ENCODE measurements around the gene SSTR3. TPM values are rescaled to one million over a fixed set of nuclear protein-coding genes. Genes with fewer than 3 reads are reported as not detected.

Gene SSTR3
- total and polyA plus RNA-seq, 2 experiments from 2014 or later: not detected

GRCh38 chr22:37195921-37196320 lies 16.4 kb downstream of the SSTR3 start:
- Histone ChIP-seq H3K9me2 (ENCODE audit: insufficient read depth) (no peaks in the 10 kb centered on the region), H4K20me1 (ENCODE audit: insufficient read depth) (no peaks in the 10 kb centered on the region; the same call in 1 of the 2 replicates), H3K9me3 (ENCODE audit: low read depth) (no peaks in the 10 kb centered on the region), H3K4me1 (ENCODE audit: insufficient read depth) (peaks cover 29% of the 10 kb centered on the region), H3K4me2 (ENCODE audit: unreplicated experiment) (no peak overlapping the region), H2AFZ (no peak overlapping the region), H3K27ac (no peak overlapping the region), H3K27me3 (replicated peaks; ENCODE audit: insufficient read depth) (no peaks in the 10 kb centered on the region), H3K79me2 (ENCODE audit: insufficient read depth) (no peaks in the 10 kb centered on the region), H3K9ac (no peak overlapping the region), H3F3A (ENCODE audit: insufficient read depth) (peaks cover 9% of the 10 kb centered on the region), H3K36me3 (ENCODE audit: low read depth) (no peaks in the 10 kb centered on the region), H3K4me3 (no peak overlapping the region)
- peak; percentile 28 for DNase-seq
- TF ChIP-seq EZH2 (IDR thresholded peaks at IDR 0.05; ENCODE audit: insufficient read depth, poor library complexity, severe bottlenecking) (no peak), EZH2phosphoT487 (IDR thresholded peaks at IDR 0.05; ENCODE audit: insufficient read depth, low read depth) (no peak)
- in situ Hi-C loops (cut with MboI): no loop called here
- WGBS, 2 experiments (ENCODE audit: low coverage in 1 of 2, low lambda C conversion rate in 2 of 2, missing lambda C conversion rate in 2 of 2): 79 to 88% methylated on average over 4 of the region's 4 CpGs

DNA sequence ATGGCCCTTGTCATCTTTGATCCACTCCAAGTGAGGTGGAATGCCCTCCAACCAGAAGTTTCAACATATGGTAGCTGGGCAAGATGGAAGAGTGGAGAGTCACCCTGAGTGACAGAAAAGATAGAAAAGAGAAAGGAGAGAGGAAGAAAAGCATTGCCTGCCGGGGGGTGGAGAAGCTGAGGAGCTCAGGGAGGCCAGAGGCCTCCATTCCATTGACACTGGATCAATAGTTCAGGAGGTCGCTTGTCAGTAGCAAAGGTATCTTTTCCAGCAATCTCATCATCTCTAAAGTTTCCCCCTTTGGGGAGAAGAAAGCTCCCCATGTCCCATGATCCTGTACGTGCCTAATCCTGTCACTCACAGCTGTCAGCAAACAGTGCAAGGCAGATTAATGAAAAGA lies 17.5 kb downstream of the SSTR3 start:
- TF ChIP-seq EZH2phosphoT487 (IDR thresholded peaks at IDR 0.05; ENCODE audit: insufficient read depth, low read depth) (no peak), EZH2 (IDR thresholded peaks at IDR 0.05; ENCODE audit: insufficient read depth, poor library complexity, severe bottlenecking) (no peak)
- H3K9me2 ChIP-seq (ENCODE audit: insufficient read depth): no peaks in the 10 kb centered on the region
- WGBS, 2 experiments (ENCODE audit: low coverage in 1 of 2, low lambda C conversion rate in 2 of 2, missing lambda C conversion rate in 2 of 2): 92 to 93% methylated on average over 3 of the region's 3 CpGs

GRCh38 chr22:37193629-37194191 lies 18.6 kb downstream of the SSTR3 start:
- in situ Hi-C loops (cut with MboI): no loop called here
- Histone ChIP-seq H3K27ac (no peak overlapping the region), H3K4me3 (no peak overlapping the region), H3K9me3 (ENCODE audit: low read depth) (no peaks in the 10 kb centered on the region), H3F3A (ENCODE audit: insufficient read depth) (peaks cover 26% of the 10 kb centered on the region), H3K9ac (no peak overlapping the region), H3K79me2 (ENCODE audit: insufficient read depth) (no peaks in the 10 kb centered on the region), H3K4me2 (ENCODE audit: unreplicated experiment) (no peak overlapping the region), H3K27me3 (replicated peaks; ENCODE audit: insufficient read depth) (no peaks in the 10 kb centered on the region), H2AFZ (no peak overlapping the region), H3K9me2 (ENCODE audit: insufficient read depth) (no peaks in the 10 kb centered on the region), H3K36me3 (ENCODE audit: low read depth) (no peaks in the 10 kb centered on the region), H4K20me1 (ENCODE audit: insufficient read depth) (no peaks in the 10 kb centered on the region; the same call in 1 of the 2 replicates), H3K4me1 (ENCODE audit: insufficient read depth) (peaks cover 42% of the 10 kb centered on the region)
- DNase-seq: no peak
- 78 to 79% methylated on average over 10 of the region's 10 CpGs for WGBS, 2 experiments (ENCODE audit: low coverage in 1 of 2, low lambda C conversion rate in 2 of 2, missing lambda C conversion rate in 2 of 2)
- TF ChIP-seq EZH2 (IDR thresholded peaks at IDR 0.05; ENCODE audit: insufficient read depth, poor library complexity, severe bottlenecking): no peak
- TF ChIP-seq EZH2phosphoT487 (IDR thresholded peaks at IDR 0.05; ENCODE audit: insufficient read depth, low read depth): no peak

More for the DNA sequence above, 17.5 kb downstream of the SSTR3 start:
- H3F3A ChIP-seq (ENCODE audit: insufficient read depth): peaks cover 16% of the 10 kb centered on the region
- H4K20me1 ChIP-seq (ENCODE audit: insufficient read depth): no peaks in the 10 kb centered on the region; the same call in 1 of the 2 replicates
- no peak overlapping the region for H3K4me3 ChIP-seq
- no peaks in the 10 kb centered on the region for H3K27me3 ChIP-seq (replicated peaks; ENCODE audit: insufficient read depth)
- no peaks in the 10 kb centered on the region for H3K36me3 ChIP-seq (ENCODE audit: low read depth)
- H3K79me2 ChIP-seq (ENCODE audit: insufficient read depth): no peaks in the 10 kb centered on the region
- H3K9ac ChIP-seq: no peak overlapping the region
- no peak for DNase-seq
- no peak overlapping the region for H3K4me2 ChIP-seq (ENCODE audit: unreplicated experiment)
- peaks cover 34% of the 10 kb centered on the region for H3K4me1 ChIP-seq (ENCODE audit: insufficient read depth)
- H3K9me3 ChIP-seq (ENCODE audit: low read depth): no peaks in the 10 kb centered on the region
- no peak overlapping the region for H3K27ac ChIP-seq
- no peak overlapping the region for H2AFZ ChIP-seq
- in situ Hi-C loops (cut with MboI): no loop called here

- WGBS, 2 experiments (ENCODE audit: low coverage in 1 of 2, low lambda C conversion rate in 2 of 2, missing lambda C conversion rate in 2 of 2): 92 to 100% methylated on average over 1 of the region's 1 CpG
- Histone ChIP-seq H3K9me3 (ENCODE audit: low read depth) (no peaks in the 10 kb centered on the region), H3K4me3 (no peak overlapping the region), H3K27ac (no peak overlapping the region), H3K9me2 (ENCODE audit: insufficient read depth) (no peaks in the 10 kb centered on the region), H3K36me3 (ENCODE audit: low read depth) (no peaks in the 10 kb centered on the region), H3K4me1 (ENCODE audit: insufficient read depth) (peaks cover 45% of the 10 kb centered on the region), H3K4me2 (ENCODE audit: unreplicated experiment) (no peak overlapping the region), H3F3A (ENCODE audit: insufficient read depth) (peaks cover 31% of the 10 kb centered on the region), H4K20me1 (ENCODE audit: insufficient read depth) (no peaks in the 10 kb centered on the region; the same call in 1 of the 2 replicates), H3K9ac (no peak overlapping the region), H2AFZ (no peak overlapping the region), H3K27me3 (replicated peaks; ENCODE audit: insufficient read depth) (no peaks in the 10 kb centered on the region), H3K79me2 (ENCODE audit: insufficient read depth) (no peaks in the 10 kb centered on the region)
- DNase-seq: no peak
- TF ChIP-seq EZH2 (IDR thresholded peaks at IDR 0.05; ENCODE audit: insufficient read depth, poor library complexity, severe bottlenecking) (no peak), EZH2phosphoT487 (IDR thresholded peaks at IDR 0.05; ENCODE audit: insufficient read depth, low read depth) (no peak)
- in situ Hi-C loops (cut with MboI): no loop called here
These were observed 19.5 kb downstream of the SSTR3 start for GRCh38 chr22:37192741-37193140.

Measured in GM23248 (cell line).